ENCODE measurements around the gene ISM1. TPM values are rescaled to one million over a fixed set of nuclear protein-coding genes. Genes with fewer than 3 reads are reported as not detected.

ISM1 gene
- total and polyA plus RNA-seq, 7 donors = 0.60 to 3.3 (median 1.5) TPM; not detected in 1

DNA sequence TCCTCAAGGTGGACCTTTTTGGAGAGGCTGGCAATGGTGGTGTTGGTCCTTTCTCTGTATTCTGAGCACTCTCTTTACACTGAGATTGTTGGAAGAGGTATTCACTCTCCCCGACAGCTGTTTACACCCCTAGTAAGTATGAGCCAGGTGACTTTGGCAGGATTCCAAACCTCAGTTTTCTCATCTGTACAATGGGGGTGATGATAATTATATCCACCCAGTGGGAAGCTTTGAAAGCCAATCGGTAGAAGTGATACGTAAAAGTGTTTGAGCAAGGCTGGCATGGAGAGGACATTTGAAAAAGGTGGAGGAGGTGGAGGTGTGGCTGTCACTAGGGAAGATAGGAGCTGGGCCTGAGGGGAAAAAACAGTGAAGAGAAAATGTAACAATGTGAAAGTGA, 35.5 kb downstream of the ISM1 start:
- WGBS, 2 donors = 89 to 94% methylated on average over 3 of the region's 3 CpGs
- no peak overlapping the region for H3K27ac ChIP-seq
- H3K4me1 ChIP-seq = no peaks in the 10 kb centered on the region
- H3K4me3 ChIP-seq = no peak overlapping the region
- no peak for TF ChIP-seq POLR2A (IDR thresholded peaks at IDR 0.05)
- no peak for TF ChIP-seq POLR2AphosphoS5 (IDR thresholded peaks at IDR 0.05)
- TF ChIP-seq EP300 (IDR thresholded peaks at IDR 0.05) = no peak
- TF ChIP-seq, protein P1, sequence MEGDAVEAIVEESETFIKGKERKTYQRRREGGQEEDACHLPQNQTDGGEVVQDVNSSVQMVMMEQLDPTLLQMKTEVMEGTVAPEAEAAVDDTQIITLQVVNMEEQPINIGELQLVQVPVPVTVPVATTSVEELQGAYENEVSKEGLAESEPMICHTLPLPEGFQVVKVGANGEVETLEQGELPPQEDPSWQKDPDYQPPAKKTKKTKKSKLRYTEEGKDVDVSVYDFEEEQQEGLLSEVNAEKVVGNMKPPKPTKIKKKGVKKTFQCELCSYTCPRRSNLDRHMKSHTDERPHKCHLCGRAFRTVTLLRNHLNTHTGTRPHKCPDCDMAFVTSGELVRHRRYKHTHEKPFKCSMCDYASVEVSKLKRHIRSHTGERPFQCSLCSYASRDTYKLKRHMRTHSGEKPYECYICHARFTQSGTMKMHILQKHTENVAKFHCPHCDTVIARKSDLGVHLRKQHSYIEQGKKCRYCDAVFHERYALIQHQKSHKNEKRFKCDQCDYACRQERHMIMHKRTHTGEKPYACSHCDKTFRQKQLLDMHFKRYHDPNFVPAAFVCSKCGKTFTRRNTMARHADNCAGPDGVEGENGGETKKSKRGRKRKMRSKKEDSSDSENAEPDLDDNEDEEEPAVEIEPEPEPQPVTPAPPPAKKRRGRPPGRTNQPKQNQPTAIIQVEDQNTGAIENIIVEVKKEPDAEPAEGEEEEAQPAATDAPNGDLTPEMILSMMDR (IDR thresholded peaks at IDR 0.05) = no peak
- no peaks in the 10 kb centered on the region for H3K27me3 ChIP-seq
- no peak for DNase-seq
- H3K9me3 ChIP-seq = no peaks in the 10 kb centered on the region
- intact Hi-C loops (cut with DNase I) = loop anchor here (10.0 kb wide), 1 partner anchor 62 kb away; no protein-coding TSS in a partner anchor
- H3K36me3 ChIP-seq = no peaks in the 10 kb centered on the region

DNA sequence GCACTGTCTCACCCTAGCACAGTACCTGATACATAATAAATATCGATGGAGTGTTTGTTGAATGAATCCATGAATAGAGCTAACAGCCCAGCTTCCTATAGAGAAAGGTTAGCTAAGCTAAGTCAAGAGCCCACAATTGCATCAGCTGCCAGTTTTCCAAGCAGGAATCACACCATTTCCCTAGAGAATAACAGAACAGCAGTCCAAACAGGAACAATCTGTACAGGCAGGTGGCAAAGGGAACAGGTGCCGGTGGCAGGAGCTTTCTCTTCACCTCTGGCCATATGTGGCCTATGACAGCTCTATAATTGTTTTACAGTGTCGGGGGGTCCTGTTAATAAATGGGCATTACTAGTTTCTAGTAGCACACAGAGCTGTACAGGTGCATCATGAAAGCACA, 38.8 kb downstream of the ISM1 start:
- DNase-seq = no peak
- Histone ChIP-seq H3K27me3 (no peaks in the 10 kb centered on the region), H3K27ac (no peak overlapping the region), H3K4me3 (no peak overlapping the region), H3K4me1 (peaks cover 0 to 12% (median 7%) of the 10 kb centered on the region in 4 donors), H3K9me3 (no peaks in the 10 kb centered on the region), H3K36me3 (no peaks in the 10 kb centered on the region)
- 55 to 80% methylated on average over 3 of the region's 3 CpGs for WGBS, 2 donors
- TF ChIP-seq POLR2A (IDR thresholded peaks at IDR 0.05) = no peak
- TF ChIP-seq, protein P1 (IDR thresholded peaks at IDR 0.05) = no peak
- TF ChIP-seq POLR2AphosphoS5 (IDR thresholded peaks at IDR 0.05) = no peak
- no peak for TF ChIP-seq EP300 (IDR thresholded peaks at IDR 0.05)
- intact Hi-C loops (cut with DNase I) = loop anchor here (10.0 kb wide), 1 partner anchor 65 kb away; no protein-coding TSS in a partner anchor

DNA sequence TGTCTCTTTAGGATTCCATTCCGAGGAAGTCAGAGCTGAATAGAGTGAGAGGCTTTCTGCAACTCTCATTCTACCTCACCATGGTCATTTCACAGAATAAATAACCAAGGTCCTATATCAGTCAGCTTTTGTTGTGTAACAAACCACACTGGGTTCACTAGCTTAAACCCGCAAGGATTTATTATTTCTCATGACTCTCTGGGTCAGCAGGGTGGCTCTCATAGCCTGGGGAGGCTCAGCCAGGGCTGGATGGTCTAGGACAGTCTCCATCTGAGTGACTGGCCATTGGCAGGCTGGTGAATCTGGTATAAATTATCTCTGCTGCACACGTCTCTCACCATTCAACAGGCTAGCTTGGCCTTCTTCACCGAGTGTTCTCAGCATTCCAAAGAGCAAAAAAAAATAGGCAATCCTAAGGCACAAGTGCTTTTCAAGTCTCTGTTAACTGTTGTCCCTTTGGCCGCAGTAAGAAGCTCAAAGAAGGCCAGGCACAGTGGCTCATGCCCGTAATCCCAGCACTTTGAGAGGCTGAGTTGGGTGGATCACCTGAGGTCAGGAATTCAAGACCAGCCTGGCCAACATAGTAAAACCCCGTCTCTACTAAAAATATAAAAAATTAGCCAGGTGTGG, 39.7 kb downstream of the ISM1 start:
- DNase-seq = no peak
- 88 to 89% methylated on average over 7 of the region's 7 CpGs for WGBS, 2 donors
- no peak overlapping the region for H3K4me3 ChIP-seq
- H3K9me3 ChIP-seq = no peaks in the 10 kb centered on the region
- no peaks in the 10 kb centered on the region for H3K36me3 ChIP-seq
- intact Hi-C loops (cut with DNase I) = no loop called here
- no peaks in the 10 kb centered on the region for H3K27me3 ChIP-seq
- TF ChIP-seq, protein P1 (IDR thresholded peaks at IDR 0.05) = no peak
- TF ChIP-seq EP300 (IDR thresholded peaks at IDR 0.05) = no peak
- no peak for TF ChIP-seq POLR2AphosphoS5 (IDR thresholded peaks at IDR 0.05)
- no peak for TF ChIP-seq POLR2A (IDR thresholded peaks at IDR 0.05)
- peaks cover 0 to 12% (median 7%) of the 10 kb centered on the region in 4 donors for H3K4me1 ChIP-seq
- H3K27ac ChIP-seq = no peak overlapping the region

- no peak overlapping the region for H3K4me3 ChIP-seq
- 88 to 89% methylated on average over 8 of the region's 8 CpGs for WGBS, 2 donors
- TF ChIP-seq POLR2AphosphoS5 (IDR thresholded peaks at IDR 0.05) (no peak), POLR2A (IDR thresholded peaks at IDR 0.05) (no peak)
- TF ChIP-seq, protein P1 (IDR thresholded peaks at IDR 0.05) = peak in 1 of 4 experiments; percentile 45
- no peak for DNase-seq
- intact Hi-C loops (cut with DNase I) = no loop called here
- H3K36me3 ChIP-seq = no peaks in the 10 kb centered on the region
- H3K9me3 ChIP-seq = no peaks in the 10 kb centered on the region
- H3K27me3 ChIP-seq = no peaks in the 10 kb centered on the region
- peaks cover 0 to 12% (median 7%) of the 10 kb centered on the region in 4 donors for H3K4me1 ChIP-seq
- no peak overlapping the region for H3K27ac ChIP-seq
These were observed 40.6 kb downstream of the ISM1 start for GRCh38 chr20:13261460-13262301.
